Measurements from ENCODE around the gene ZNF385D.

Gene ZNF385D

DNA sequence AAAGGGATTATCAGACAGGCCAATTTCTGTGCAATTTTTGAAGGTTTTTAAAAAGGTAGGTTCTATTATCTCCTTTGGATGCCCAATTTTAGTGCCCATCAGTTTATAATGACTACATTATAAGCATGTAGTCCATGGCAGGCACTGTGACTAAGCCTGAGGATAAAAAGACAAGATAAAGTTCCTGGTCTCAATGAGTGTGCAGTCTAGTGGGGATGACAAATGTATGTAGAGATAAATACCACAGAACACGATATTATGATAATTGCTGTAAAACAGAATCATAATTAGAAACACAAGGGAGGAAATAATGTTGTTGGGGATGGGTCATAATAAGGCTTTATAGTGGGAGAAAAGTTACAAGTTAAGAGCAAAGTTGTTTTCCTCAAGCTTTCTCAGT, 163.1 kb downstream of the ZNF385D start:
- FAIRE-seq, result no peak

DNA sequence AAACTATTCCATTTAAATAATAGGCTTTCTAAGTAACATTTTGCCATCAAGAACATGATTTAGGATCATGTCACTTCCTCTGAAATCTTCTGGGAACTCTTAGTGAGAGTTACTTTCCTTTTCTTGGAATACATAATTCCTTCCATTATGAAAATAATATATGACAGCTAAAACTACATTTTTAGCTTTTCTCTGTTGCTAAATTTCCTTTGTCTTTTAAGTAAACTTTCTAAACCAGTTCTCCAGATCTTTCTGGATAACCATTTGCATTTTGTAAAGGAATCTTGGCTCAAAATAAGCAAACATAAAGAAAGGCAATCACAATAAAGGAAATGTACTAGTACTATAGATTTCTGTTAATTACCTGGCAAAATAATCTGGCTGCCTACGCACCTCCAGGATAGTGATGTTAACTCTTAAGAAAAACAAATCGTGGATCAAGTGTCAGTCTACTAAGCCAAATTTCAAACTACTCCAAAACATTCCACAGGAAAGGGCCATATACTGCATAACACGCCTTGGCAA, 165.7 kb downstream of the ZNF385D start:
- no peak for FAIRE-seq

DNA sequence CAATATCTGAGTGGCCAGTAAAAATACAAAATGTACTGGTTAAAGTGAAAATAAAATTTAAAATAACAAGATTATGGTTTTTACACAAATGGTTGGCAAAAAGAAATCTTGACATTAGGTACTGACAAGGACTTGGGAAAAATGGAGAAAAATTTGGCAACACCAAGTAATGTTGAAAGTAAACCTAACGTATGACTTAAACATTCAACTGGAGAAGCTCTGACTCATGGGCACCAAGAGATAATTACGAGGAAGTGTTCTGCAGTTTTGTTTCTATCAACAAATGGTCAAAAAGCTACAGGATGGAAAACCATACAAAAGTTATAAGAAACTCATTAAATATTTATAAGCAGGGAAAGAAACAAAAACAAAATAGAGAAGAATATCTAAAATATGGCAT, 177.7 kb downstream of the ZNF385D start:
- FAIRE-seq, result no peak

DNA sequence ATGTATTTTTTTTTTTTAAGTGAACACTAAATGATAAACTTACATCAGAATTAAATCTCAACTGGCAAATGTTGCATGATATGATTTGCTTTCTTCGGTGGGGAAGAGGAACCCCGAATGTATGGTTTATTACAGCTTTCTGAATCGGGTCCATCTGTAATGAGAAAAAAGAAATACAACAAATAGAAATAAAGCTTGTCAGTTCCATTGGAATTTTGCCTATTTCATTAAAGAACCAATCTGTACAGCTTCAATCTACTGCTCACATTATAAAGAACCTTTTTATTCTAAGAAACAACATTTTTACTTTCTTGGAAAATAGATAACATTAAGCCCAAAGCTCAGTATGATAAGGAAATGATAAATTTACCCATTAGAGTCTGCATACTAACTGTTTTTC, 186.5 kb downstream of the ZNF385D start:
- no peak for FAIRE-seq

DNA sequence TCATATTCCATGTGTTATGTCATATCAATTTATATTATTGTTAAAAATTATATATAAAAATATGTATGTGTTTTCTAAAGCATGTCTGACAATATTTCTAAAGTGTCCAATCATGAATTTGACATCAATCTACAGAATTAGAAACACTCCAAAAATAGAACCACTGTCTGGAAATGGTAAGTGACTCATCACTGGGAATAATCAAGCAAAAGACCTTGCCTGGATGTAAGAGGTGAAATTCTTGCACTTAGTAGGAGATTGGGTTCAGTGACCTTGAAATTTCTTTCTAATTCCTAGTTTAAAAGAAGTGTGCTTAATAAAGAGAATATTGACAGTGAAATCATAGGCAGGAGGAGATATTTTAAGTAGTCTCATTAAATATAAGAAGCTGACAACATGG, 188.8 kb downstream of the ZNF385D start:
- no peak for FAIRE-seq

DNA sequence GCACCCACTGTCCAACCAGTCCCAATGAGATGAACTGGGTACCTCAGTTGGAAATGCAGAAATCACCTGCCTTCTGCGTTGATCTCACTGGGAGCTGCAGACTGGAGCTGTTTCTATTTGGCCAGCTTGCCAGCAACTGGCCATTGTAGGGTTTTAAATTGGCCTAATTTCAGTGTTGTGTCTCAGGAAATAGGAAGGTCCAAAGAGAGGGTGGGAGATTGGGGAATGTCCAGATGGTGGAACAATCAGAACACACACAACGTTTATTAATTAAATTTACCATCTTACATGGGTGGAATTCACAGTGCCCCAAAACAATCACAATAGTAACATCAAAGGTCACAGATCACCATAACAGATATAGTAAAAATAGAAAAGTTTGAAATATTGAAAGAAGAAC, 189.5 kb downstream of the ZNF385D start:
- FAIRE-seq, result no peak

DNA sequence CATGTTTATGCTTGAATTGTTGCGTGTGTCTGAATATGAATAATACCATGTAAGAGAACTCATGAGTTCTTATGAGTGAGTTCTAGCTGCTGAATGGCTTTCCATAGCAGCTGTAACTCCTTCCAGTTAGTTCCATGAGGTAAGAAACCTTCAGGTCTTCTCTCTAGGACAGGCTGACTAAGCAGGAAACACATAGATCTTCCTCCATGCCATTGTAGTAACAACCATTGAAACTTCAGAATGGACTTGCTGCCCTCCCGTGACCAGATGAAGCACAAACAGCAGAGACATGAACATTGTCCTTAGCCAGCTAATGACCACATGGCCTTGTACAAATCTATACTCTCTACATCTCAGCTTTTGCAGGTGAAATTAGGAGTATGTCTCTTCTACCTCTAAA, 200.0 kb downstream of the ZNF385D start:
- no peak for FAIRE-seq

DNA sequence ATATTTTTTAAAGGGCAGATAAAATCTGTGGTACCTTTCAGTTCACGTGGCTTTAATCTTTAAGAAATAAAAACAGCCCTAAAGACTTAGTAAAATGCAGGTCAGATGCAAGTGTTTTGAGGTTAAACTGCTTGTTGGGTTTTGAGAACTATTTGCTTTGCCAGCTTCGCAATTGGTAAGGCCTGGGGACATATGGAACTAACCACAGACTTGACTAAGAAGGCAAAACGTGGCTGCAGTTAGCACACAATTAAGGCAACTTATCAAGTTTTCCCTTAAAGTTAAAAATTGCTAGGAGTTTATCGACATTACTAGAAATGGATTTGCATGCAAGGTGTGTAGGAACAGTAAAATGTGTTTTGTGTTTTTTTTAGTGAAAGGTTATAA, 206.9 kb downstream of the ZNF385D start:
- no peak for FAIRE-seq

DNA sequence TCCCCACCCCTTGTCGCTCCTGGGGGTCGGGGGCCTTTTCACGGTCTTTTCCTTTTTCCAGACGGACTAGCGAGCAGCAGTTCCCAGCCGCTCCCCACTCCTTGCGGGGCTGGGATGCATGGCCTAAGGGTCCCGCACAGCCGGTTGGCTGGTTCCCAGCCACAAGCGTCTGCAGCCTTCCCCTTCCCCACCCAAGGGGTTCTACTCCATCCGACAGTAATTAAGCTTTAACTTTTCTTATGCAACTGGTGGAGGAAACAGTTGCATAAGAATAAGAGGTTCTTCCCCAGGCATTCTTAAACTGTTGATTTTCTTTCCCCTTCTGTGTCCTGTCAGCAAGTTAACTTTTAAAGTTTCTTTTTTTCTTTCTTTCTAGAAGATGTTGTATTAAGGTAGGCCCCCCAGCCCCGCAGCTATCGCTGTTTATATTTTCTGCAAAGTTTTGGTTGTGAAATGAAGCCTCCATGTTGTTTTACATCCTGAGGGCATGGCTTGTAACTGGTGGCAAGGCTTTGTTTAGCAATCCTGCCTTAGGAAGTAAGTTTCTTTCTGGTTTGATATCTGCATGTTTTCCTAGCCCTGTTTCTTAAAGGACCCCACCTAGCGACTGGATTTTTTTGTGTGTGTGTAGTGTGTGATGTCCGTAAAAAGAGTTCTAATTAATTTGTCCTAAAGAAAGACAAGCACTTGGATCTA, 207.5 kb downstream of the ZNF385D start:
- no peak for FAIRE-seq

DNA sequence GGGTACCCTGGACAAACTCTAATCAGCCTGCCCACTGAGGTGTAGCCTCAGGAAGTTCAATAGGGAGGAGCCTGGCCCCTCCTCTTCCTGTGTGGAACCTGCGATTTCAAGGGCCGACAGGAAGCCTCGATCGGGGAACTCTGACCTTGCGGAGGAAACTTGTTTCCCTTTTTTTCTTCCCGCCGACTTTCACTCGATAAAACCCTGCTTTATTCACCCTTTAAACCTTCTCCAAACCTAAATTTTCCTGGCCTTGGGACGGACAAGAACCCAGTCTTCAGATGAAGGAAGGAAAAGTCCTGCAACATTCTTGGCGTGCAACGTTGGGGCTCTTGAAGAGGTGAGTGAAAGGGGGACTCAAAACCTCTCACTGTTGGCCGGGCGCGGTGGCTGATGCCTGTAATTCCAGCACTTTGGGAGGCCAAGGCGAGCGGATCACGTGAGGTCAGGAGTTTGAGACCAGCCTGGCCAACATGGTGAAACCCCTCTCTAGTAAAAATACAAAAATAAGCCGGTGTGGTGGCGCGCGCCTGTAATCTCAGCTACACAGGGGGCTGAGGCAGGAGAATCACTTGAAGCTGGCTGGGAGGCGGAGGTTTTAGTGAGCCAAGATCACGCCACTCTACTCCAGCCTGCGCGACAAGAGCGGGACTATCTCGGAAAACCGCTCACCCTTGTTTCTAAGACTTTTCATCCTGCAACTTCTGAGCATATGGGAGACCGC, 208.2 kb downstream of the ZNF385D start:
- no peak for FAIRE-seq

DNA sequence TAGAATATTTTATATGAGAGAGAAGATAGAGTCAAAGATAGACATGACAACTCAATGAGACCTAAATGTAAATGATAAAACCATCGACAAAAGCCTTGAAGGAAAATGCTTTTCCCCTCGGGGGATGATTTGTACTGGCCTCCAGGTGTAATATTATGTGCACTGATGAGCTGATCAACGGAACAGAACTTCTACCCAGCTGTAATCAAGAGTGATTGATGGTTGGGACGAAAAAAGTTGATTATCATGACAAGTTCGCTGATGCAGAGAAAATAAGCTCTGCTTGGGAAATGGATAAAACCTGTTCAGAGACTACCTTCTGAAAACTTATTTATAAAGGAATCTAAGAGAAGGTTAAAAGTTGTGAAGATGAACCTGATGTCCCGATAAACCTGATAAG, 210.7 kb downstream of the ZNF385D start:
- no peak for FAIRE-seq

DNA sequence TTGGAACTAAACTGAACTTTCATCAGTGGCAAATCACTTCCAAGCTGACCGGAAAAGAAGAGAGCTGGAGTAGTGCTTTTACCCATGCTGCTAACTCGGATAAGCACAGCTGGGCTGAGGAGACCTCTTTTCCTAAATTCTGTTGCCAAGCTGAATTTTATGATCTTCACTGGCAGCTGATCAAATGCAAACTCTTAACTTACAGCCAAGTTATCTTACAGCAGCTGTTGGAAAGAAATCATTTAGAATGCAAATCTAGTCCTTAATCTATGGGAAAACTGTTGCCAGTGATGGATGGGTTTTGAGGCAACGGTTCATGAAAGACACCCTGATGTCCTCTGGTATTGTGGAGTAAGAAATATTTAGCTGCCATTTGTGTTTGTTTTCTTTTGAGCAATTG, 216.5 kb downstream of the ZNF385D start:
- no peak for FAIRE-seq

DNA sequence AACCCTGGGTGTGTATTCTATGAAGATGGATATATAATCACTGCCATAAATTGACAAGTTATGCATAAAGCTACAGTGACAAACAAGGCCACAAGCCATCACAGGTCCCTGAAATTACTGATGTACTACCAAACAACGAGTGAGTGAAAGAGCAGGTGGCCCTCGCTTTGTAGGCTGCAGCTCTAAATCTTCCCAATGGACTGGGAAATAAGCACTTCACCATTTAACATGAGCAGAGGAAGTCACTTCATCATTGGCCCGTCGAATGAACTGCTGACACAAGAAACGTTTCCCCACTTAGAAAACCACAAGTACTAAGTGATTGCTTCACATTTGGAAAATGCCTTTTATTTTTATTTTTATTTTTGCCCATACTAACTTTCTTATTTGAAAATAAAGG, 218.0 kb downstream of the ZNF385D start:
- no peak for FAIRE-seq

DNA sequence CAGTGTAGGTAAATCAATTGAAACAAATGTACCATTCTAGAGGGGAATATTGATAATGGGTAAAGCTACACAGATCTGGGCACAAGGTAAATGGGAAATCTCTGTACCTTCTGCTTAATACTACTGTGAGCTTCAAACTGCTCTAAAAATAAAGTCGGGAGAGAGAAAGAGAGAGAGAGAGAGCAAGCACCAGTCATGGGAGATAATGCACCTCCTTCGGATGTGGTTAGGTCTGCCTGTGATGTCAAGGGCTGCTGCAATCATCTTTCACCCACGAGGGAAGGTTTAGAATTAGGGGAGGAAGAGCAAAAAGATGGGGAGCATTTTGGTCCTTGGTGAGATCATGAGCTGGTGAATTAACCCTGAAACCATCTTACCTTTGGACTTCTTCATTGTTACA, 219.1 kb downstream of the ZNF385D start:
- no peak for FAIRE-seq

DNA sequence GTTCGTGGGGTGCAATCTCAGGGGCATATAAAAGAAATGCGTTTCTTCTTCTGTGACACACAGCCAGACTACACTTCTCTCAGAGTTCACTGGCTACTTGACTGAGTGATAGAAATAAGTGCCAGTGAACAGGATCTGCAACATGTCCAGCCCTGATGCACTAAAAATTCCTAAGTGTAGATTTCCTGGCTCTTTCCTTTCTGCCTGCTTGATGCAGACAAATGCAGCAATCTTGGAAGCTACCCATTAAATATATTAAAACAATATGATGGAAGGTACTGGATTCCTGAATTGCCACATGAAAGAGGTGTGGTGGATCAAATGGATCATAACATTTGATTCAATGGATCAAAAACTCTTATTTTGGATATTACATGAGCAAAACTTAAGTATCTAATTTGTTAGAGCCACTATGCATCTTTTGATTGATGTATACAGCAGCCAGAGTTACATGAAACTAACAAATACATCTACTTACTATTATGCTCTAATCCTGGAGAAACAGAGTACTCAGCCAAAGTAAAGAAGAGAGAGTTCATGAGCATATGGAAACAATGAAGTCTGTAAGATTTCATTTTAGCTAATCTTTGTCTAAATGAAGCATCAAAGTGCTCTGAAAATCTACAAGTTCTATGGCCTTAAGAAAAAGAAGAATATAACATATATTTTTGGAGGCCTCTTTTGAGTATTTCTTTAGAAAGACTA, 222.6 kb downstream of the ZNF385D start:
- FAIRE-seq, result no peak

DNA sequence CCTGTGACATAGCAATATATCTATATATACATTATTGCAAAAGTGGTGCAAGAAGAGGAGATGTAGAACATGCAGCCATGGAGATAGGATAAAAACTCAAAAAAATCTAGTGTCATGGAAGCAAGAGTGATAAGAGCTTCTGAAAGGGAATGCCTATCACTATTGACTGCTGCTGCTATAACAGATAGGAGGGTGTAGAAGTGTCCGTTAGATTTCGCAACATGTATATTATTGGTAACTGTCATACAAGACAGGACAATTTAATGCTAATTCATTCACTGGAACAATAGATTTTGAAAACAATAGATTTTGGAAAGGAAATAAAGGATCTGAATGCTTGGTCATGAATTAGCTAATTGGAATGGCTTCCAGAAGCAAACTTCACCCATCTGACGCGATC, 224.5 kb downstream of the ZNF385D start:
- FAIRE-seq, result no peak

DNA sequence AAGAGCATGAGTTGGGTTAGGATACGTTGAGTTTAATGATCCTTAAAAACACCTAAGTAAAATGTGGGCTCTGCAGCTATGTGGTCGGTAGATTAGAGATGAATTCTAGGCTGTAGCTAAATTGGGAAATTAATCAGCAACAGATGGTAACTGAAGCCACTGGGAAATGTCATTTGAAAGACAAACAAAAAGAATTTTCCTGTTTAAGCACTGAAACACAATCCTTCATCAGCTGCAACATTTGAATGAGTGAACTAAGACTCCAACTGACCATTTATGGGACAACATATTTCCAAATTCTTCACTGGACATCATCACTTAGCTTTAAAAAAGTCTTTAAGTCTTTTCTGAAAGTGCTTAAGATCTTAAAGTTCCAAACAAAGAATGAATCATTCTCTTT, 226.9 kb downstream of the ZNF385D start:
- FAIRE-seq, result no peak

DNA sequence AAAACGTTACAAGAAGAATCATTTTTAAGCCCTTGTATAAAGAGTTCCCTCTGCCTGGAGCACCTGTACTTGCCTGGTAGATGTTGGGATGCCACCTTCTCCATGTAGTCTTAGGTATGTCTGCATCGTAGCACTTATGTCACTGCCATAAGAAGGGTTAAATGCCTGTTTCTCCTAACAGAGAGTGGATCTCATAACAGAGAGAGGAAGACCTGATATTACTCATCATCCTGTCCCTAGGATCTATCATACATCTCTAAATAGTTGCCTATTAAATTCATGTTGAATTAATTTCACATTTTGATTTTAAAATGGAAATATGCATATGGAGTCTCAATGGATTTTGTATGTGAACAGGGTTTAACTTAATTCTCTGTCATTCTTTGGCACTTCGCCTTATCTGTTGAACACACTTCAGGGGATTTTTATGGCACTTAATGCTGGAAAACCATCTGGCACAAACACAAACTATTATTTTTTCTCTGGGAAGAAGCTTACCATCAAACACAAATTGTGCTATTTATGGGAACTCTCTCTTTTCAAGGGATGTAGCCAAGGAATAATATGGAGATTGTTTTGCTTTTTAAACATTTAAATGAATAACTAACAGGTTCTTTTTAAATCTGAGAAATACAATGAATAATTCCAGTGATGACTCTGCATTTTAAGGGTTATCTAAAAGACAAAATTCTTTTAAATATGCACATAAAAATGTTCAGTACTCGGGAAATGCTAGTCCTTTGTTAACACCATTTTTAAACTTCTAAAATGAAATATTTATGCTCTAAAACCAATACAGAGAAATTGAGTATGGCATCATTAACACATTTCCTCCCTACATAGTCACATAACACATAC, 230.7 kb downstream of the ZNF385D start:
- FAIRE-seq, result no peak

DNA sequence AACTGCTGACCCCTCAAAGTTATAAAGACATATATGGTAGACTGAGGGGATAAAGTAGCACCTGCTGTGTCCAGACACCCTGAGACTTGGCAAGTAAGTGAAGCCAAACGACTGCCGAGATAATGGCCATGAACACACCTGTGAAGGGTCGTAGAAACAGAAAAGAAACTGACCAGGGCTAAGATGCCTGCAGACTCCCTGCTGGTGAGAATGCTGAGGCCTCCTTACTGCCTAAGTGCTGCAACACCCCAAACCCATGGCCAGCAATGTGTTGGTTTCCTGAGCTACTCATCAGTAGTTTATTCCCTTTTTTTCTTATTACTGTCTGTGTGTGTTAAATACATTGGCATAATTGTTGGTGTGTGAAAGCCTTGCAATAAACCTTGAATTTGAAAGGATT, 233.8 kb downstream of the ZNF385D start:
- FAIRE-seq, result no peak

DNA sequence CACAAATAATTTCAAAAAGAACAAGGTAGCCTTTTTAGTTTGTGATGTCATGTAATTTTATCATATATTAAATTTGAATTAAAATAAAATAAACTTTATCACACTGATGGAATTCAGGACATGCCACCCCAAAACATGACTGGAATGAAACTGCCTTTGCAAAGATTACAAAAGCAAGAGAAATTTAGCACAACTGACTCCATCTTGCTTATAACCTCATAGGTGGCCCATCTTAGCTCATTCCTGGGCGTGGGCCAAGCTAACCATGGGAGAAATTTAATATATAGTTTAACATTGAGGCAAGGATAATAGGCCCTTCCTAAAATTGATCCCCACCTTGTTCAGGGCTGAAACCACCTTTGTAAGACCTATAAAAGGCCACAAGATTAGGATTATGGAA, 235.6 kb downstream of the ZNF385D start:
- no peak for FAIRE-seq

DNA sequence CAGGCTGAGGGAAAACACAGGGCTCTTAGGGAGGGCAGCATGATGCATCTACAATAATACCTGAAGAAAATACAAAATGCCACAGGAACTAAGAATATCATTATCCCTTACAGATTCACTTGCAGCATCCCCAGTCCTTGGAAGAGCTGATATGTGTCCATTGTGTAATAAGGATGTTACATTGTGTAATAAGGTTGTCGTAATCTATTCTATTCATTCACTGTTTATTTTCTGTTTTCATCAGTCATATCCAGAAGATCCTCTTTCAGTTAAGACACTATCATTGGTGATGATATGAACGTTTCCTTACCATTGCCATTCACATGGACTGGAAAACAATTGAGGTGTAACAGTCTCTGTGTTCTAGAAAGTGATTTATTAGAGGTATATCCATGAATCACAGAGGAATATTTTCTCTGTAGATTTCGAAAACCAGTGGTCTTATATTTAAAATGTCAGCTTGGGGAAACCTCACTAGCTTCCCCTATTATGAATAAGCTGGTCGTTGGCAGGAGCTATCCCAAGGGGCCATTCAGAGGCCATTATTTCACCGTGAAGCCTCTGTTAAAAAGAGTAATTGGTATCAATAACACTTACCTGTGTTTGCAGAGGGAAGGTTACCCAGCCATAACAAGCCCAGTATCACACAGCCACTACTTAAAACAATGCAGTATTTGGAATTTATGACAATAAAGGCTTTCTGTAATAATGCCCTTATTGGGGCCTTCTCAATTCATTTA, 241.1 kb downstream of the ZNF385D start:
- FAIRE-seq, result no peak

DNA sequence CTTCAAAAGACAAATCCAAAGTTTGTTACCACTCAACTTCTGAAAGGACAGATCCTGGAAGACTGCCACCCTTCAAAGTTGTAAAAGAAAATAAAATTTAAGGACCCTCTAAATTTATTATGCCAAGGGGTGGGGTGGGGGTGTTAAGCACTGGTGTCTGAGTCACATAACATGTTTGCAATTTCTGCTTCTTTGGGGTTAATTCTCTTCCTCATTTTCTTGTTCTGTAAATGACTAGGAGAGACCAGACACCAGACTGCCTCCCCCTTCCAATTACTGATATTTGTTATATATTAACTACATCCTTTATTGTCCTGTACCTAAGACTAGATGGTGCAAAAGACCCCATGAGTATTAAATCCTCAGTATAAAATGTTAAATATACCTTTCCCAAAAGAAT, 242.8 kb downstream of the ZNF385D start:
- FAIRE-seq, result no peak

Measured in colon (tissue), 2 donors.